ENCODE measurements around the gene DUSP6.

The DUSP6 gene

DNA sequence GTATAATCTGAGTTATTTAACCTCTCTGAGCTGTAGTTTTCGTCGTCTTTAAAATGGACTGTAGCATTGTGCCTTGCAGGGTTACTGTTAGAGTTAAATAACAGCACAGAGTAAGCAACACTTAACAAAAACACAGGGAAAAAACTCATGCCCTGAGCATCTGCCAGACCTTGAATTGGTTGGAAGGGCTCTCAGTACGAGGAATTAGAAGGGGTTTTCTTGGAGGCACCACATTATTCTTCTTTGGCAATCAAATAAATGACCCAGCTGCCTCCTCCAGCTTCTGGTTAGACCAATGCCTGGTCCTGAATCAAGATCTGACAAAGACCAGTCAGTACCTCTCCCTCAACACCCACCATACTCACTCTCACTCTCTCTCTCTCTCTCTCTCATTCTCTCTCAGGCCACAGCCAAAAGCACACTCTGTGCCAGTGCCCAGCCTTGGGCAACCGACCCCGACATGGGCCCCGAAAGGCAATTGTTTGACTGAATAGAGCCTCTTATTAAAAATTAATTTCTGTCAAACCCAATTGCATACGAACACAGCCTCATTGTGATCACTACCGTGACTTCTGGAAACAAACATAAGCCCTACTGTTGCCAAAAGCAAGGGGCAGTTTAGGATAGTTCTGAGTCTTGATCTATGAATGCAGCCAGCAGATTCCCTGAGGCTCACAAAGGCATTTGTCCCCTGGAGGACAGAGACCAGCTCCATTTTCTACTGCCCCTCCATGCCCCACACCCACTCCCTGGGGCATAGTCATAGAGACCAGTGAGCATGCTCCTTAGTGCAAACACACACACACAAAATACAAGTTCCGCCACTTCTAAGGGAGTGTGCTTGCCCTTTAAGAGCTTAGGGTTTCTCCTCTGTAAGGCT is 23.9 kb downstream of the DUSP6 start:
- no peak for DNase-seq

DNA sequence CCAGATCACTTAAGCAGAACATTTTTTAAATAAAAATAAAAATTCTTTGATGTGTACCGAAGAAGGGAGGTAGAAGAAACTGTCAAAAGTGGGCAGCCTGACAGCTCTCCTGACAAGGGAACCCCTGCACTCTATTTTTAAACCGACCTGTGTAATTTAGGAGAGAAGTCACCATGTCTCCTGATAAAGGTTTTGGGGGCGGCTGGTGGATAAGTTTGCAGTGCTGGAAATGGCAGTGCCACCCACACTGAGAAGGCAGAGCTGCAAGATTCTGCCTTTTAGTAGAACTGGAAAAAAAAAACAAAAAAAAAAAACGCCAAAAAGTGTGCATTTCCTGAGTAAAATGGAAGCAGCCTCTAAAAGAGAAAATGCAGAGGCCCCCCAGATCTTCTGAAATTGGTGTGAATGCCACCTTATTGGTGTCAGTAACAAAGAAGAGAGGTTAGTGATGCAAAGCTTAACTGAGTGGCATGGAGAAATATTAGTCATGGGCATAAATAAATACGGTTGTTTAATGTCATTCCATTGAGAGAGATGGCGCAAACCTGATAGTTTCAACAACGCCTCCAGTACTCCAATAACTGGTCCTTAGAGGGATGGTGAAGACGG is 24.7 kb downstream of the DUSP6 start:
- DNase-seq: no peak

DNA sequence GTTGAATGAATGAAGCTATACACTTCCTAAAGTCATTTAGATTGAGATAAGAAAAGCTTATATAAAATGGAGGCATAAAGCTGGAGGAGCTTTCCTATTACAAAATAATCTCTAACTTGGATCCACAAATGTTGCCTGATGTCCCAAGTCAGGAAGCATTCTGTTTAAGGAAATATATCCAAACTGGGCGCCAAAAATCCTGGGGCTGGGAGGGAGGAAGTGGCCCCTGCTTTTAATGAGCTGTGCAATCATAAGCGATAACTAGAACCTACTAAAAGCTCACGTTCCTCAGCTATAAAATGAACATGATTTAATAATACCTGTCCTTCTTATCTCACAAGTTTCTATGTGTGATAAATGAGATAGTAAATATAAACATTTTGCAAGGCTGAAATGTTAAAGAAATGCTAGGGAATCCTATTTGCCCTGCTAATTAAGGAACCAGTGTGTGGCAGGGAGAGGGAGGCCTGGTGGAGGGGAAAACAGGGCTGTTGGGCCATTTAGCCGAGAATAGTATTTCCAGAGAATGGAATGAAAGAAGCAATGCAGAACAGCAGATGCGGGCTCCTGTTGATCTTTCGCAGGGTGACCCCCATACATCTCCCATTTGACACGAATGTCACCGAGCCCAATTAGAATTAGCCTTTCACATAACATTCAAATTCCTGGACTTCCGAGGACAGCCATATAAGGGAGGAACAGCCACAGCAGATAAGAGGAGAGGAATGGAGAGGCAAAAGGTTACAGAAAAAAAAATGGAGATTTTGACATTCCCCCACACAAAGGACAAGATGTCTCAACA is 25.9 kb downstream of the DUSP6 start:
- DNase-seq: no peak

DNA sequence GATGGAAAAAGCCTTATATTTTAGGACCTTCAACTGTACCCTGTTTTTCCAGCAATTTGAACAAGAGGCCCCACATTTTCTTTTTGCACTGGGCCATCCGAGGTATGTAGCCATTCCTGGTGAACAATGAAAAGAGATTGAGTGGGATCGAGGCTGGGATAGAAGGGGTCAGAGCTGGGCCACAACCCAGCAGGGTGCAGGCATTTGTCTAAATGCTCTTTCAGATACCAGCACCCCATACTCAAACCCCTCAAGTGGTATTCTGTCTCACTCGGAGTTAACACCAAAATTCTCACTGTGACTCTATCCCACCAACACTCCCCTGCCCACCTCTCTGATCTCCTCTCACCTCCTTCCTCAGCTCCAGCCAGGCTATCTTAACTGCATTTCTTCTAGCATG is 26.8 kb downstream of the DUSP6 start:
- no peak for DNase-seq

DNA sequence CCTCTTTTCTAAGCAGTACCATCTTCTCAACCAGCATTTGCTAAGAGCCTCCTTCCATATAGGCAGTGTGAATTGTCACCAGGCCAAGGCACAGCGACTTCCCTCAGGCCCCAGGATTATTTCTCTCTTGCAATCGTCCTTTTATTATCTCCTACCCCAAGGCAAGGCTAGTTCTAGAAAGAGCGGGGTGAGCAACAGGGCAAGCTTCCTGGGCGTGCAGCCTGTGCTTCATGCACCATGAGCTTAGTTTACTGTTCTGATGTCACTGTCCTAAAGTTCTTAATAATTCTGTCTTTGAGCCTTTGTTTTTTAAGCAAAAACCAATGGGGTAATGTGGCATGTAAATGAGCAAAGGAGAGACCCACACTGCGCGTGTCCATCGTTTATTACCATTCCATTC is 27.9 kb downstream of the DUSP6 start:
- no peak for DNase-seq

DNA sequence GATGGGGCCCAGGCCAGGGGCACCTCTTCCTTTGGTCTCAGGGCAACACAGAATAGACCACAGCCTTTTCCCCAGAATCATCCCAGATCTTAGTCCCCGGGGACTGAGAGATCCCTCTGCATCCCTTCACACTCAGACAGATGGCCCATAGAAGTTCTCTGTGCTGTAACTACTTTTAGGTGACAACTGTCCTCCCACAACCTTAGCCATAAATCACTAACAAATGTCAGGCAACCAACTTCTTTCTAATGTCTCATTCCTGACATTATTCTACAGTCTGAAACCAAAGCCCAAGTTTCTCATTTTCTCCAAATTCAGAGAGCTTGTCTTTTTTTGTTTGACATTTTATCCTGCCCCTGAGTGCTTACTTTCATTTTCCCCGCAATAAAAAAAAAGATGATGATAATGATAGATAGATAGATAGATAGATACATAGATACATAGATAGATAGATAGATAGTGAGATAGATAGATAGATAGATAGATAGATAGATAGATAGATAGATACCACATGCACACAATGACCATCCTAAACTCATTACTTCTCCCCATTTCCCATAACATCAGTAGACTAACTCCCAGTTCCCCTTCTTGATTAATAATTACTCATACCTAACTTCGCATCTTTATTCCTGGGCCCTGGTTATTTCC is 28.6 kb downstream of the DUSP6 start:
- DNase-seq: no peak

DNA sequence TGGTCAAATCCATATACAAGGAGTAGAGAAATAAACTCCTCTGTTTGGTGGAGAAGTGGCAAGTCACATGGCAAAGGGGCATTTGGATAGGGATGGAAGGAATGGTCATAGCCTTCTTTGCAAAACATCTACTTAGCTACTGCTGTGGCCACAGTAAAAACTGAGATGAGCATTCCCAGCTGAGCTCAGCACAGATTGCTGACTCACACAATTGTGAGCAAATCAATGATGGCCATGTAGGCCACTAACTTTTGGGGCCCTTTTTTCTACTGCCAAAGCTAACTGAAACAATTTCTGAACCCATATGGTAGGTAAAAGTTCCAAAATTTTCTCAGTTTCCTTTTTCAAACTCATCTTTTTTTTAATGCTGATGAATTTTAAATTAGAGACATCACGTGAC is 31.6 kb downstream of the DUSP6 start:
- DNase-seq: no peak

DNA sequence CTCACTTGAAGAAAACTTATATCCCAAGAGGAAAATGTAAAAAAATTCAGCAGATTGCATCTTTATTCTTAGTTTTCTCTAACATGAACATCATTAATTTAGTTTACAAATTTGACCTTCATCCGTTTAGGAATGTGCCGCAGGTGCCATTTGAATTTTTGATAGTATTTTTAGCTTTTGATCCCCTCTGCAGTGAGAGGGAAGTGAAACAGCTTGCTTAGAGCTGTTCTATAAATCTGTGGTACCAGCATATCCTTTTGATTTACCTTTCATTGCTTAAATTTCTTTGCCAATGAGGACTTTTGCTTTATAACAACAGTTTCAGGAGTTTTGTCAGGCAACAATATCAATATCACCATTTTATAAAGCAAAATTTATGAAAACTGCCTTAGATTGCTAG is 32.7 kb downstream of the DUSP6 start:
- no peak for DNase-seq

DNA sequence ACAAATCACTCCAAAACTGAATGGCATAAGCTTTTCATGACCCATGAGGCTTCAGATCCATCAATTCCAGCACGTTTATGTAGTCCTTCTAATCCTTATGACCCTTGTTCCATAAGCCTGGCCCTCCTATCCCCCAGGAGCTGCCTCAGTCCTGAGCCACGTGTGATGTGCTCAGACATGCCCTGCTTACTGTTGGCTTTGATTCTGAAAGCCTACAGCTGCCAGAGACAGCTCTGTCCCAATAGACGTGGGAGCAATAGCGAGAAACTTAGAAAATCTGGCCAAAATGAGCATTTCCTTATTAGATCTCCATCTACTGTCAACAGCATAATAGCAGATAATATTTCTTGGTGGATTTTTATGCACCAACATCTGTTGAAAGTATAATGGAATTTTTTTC is 33.2 kb downstream of the DUSP6 start:
- DNase-seq: no peak

DNA sequence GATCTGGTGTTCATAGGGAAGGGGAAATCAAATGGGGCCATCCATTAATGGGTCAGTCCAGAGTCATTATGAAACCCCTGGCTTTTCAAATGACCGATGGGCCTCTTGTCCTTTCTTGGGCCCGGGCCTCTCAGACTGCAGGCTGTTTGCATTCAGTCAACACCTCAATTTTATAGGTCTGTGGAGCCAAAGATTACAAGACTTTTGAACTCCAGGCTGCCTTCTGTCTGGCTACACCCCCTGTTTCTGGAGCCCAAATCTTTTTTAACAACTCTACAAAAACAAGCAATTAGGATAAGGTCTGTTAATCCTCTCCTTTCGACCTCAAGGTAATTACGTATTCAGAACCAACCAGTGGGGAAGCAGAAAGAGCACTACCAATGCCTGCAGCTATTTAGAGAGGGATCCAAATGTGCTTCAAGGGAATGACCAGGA is 35.6 kb downstream of the DUSP6 start:
- no peak for DNase-seq

DNA sequence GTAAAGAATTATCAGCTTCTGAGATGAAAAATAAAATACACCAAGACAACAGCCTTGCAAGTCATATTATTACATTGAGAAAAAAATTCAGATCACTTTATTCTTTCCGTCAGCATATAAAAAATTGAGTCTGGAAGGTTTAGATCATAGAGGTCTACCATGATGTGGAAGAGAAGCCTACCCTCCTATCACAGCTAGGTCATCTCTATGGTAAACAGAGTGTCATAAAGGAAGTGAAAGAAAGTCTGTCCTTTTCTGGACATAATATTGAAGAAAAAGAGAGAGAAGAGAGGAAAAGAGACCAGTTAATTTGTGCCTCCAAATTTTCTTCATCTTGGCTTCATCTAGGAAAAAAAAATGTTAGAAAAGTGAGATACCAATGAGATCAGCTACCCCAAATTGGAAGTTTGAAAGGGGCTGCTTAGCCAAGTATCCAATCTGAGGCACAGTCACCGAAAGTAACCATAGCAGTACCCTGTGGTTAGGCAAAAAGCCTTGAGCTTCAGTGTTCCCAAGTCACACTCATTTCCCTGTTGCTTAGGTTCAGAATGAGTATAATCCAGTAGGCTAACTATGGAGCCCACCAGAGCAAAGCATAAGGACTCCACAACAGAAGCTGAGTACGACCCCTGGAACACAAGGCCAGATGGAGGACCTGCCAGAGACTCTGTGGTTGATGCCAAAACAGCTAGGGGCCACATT is 38.1 kb downstream of the DUSP6 start:
- DNase-seq: no peak

DNA sequence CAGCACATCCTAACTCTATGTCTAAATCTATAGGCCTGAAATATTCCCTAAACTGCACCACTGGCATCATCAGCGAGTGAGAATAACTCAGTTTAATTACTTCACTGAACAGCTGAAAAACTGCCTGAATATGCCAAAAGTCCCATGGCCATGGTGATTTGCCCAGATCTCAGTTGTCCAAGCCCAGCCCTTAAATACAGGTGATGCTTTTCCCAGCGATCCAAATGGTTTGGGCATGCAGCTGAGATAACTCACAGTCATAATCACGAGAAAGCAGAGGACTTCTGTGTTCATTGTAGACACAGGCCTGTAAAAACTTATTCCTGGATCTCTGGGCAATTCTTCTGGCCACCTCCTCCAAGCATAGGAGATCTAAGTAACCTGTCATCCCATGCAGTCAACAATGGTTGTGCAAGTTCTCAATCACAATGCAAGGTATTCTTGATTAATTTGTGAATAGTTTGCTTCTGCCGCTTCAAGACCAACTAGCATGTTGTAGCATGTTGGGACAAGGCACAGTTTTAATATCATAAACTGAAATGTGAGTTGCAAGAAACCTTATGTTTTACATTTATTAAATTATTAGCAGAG is 40.5 kb downstream of the DUSP6 start:
- DNase-seq: no peak

DNA sequence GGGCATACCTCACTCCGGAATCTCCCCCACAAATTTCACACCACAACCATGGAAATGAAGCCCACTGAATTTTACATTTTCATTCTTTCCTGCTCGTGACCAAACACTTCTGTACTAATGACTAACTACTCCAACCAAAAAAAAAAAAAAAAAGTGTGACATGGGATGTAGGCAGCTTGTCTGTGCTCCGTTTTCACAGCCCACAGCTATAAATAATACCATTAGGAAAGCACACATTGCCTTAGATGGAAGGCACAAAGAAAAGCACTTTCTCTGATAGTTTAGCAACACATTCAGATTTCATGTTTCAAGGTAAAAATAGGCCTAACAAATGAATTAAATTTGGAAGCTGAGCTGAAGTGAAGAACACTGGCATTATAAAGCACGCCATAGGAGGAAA is 42.5 kb downstream of the DUSP6 start:
- DNase-seq: no peak

DNA sequence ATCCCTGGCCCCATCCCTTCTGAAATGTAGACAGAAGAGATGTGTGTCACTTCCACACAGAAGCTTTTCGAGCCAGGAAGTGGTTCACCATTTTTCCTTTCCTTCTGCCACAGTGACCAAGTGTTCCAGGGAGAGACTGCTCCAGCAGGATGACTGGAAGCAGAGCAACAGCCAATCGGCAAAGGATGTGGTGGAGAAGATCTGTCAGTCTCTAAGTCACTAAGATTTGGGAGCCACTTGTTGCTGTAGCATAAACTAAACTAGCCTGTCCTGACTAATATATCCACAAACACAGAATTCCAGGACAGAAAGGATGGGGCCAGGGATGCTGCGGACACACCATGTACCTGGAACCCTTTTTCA is 42.9 kb downstream of the DUSP6 start:
- DNase-seq: no peak

DNA sequence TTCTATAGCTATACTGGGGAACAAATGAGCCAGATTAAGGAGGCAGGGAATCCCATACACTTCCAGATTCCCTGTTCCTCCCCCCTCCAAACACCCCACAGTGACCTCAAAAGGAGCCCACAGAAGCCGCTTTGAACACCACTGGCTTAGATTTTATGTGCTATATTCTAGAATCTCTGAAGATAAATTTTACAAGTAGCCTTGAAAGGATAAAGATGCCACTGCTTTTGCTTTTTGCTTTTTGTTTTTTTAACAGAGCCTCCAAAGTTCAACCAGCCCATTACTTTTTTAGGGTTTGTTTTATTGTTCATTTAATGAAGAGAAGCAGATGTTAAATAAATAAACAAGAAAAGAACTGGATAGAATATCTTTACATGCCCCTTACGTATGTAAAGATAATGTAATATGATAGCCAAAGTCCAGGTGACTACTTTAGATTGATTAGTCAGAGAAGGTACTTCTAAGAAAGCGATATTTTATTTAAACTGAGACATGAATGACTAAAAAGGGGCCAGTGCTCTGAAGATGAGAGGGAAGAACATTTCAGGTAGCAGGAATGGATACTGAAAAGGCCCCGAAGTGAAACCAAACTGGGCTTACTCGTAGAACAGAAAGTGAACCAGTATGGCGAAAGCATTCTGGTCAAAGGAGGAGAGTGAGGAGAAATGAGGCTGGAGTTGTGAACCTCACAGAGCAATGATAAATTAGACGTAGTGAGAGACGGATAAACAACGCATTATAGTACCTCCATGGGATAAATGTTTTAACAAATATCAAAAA is 44.6 kb downstream of the DUSP6 start:
- DNase-seq: no peak

DNA sequence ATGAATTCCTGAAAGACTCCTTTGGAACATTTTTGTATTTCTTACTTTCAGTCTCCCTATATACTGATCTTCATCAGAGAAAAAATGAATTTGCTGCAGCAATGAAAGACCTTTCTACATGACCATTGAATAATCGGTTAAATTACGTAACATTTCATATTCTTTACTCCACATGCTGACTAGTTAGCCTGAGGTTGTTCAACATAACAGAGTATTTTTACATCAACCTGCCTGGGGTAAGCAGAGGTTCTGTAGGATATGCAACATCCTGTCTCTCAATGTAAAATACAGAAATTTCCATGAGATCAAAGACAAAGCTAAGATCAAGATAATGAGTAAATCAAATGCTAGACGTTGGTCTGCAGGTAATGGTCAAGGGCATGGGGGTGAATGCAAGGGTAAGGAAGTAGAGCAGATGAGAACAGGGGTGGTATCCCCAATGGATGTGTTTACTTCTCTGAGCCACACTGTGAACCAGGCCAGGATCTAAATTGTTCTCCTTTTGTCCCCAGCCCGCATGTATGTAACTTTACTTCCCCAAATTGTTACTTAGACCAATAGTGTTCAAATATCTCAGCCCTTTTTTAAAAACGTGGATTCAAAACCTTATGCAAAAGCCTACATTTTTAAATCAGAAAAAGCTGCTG is 45.4 kb downstream of the DUSP6 start:
- no peak for DNase-seq

DNA sequence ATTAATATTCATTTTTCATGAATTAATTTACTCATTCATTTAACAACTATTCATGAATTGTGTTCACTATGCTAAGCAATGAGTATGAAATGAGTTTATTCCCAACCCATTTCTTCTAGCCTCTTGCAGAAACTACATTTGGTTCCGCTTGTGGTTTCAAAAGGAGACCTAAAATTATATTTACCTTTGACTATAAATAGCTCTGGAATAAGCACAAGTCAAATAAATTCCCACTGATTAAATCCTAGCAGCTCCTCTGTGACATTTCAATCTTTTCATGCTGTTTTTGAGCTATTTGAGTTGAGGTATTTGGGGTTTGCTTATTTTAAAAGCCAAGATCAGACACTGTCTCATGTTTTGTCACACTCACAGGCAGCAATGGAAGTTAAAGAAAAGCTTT is 46.9 kb downstream of the DUSP6 start:
- DNase-seq: no peak

DNA sequence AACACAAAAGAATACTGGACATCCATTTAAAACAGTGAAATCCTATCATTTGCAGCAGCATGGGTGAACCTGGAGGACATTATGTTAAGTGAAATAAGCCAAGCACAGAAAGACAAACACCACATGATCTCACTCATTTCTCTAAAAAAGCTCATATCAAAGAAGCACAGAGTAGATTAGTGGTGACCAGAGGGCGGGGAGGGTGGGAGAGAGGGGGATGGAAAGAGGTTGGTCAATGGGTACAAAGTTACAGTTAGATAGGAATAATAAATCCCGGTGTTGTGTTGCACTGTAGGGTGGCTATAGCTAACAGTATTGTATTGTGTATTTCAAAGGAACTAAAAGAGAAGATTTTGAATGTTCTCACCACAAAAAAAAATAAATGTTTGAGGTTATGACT is 52.4 kb downstream of the DUSP6 start:
- no peak for DNase-seq

DNA sequence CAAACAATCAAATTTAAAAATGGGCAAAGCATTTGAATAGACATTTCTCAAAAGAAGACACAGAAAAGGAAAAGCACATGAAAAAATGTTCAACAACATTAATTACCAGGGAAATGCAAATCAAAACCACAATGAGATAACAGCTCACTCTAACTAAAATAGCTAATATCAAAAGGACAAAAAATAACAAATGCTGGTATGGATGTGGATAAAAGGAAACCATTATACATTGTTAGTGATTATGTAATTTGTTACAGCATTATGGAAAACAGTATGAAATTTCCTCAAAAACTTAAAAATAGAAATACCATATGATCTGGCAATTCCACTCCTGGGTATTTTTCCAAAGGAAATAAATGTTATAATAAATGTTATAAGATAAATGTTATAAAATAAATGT is 52.9 kb downstream of the DUSP6 start:
- DNase-seq: no peak

Data from NCI-H2107 (cell line).